HG03575 (cell line): Measurements from ENCODE around the gene CCNA2.

Experiments
- ATAC-seq: cut with Tn5 transposase; IDR thresholded peaks from one replicate; pipeline ENCODE4 v1.9.1; 2021; ENCODE audit not compliant: unreplicated experiment, insufficient number of reproducible peaks, low FRiP score; ENCODE audit errors: extremely low read depth

The CCNA2 gene

DNA sequence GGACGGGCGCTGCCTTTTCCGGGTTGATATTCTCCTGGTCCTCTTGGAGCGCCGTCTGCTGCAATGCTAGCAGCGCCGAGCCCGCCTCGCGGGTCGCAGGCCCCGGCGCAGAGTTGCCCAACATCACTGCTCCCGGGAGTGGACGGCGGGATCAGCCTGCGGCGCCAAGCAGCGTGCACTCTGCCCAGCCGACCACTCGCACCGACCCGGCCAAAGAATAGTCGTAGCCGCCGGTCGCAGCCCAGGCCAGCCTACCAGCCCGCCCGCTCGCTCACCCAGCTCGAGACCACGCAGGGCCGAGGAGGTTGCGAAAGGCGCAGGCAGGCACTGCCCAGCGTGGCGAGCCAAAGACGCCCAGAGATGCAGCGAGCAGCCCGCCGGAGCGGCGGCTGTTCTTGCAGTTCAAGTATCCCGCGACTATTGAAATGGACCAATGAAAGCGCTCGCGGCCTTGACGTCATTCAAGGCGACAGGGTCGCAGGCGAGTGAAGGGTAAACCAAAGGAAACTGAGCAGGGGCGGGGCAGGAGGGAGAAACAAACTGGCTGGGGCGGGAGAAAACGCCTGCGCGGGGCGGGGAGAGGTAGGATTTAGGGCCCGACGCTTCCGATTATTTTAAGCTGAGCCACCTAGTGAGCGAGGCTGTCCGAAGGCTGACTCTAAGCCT lies at the start of gene CCNA2:
Gene CCNA2, minus strand, starts transcription at position 379 of the 666 bp plus-strand sequence. Its CDS starts 255 bp downstream, at position 124.
- peak; percentile 76 for ATAC-seq

DNA sequence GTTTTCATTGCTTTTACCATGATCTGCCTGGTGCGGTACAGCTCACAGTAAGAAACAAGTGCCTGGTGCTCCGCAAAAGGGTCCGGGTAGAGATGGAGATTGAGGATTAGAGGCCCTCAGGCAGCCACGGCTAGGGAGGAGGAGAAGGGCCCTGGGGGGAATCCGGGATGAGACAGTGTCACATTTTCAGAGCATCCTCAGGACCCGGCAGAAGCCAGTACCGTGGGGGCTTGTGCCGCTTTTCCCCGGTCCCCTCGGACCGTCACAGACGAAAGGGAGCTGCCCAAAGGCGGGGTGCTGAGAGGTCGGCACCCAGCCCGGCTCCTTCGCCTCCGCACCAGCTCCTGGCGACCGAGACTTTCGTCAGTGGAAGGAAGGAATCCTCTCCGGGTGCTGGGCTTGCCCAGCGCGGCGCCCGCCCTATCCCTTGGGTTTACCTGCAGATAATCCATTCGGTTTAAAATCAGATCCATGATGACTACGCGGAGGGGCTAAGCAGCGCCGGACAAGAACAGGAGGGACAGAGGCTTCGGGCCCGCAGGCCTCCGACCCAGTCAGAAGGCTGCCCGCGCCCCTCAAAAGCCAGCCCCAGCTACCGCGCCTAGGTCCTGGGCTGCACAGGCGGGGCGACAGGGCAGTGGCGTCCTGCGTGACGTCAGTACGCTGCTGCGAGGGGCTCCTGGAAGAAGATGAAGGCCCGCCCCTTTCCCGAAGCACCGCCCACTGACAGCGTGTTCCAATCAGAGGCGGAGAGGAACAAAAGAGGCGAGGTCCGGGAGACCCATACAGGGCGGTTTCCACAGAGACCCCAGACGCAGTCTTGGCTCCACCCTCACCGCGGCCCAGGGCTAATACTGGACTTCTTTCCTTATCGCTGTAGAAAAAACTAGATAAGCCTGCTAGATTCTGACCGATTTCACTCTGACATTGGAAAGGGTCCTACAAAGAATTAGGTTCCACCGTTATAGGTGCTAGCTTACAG lies 46.4 kb upstream of the CCNA2 start, which contains the start of gene BBS7:
Gene BBS7, minus strand, starts transcription at position 634 of the 982 bp plus-strand sequence. Its CDS starts 161 bp downstream, at position 473.
- ATAC-seq, result peak; percentile 96

- no peak for ATAC-seq
Measured at GRCh38 chr4:121863799-121864198, 40.1 kb upstream of the CCNA2 start.

GRCh38 chr4:121861426-121861825 lies 37.7 kb upstream of the CCNA2 start:
- no peak for ATAC-seq

DNA sequence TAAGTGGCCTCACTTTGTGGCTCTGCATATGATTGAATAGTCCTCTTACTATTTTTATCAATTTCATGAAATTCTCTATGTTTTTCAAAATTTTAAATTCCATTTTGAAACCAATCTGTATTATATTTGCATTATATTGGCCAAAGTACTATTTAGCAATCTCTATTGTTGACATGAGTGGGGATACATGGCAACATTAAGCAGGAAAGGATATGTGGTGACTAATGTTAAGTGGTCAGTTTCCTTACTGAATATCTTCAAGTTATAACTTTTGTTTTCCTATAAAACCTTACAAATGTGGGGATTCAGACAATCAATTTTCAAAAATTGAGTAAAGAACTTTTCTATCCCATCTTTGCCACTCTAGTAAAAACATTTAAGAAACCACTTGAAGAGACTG lies 36.4 kb upstream of the CCNA2 start:
- ATAC-seq, result no peak

GRCh38 chr4:121851354-121851753 lies 27.7 kb upstream of the CCNA2 start:
- no peak for ATAC-seq

DNA sequence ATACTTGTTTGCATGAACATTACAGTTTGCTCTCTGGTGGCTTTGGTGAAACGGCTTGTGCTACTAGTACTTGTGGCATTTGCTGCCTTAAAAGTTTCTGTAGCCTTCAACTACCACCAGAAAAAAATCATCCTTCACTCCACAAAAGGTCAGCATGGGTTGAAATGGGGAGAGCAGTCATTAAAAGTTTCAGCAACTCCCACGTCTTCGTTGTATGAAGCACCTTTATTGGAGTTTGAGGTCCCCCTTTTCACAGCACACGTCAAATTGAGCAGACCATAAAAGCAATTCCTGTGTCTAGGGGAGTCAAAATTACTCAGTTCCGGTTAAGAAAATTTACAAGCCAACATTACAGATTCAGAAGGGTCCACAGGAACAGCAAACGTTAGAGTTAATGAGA lies 23.0 kb upstream of the CCNA2 start:
- ATAC-seq, result no peak

GRCh38 chr4:121842862-121843261 lies 19.2 kb upstream of the CCNA2 start:
- no peak for ATAC-seq

GRCh38 chr4:121838136-121838535 lies 14.5 kb upstream of the CCNA2 start:
- ATAC-seq, result no peak

GRCh38 chr4:121829511-121829910 lies 5.8 kb upstream of the CCNA2 start:
- ATAC-seq, result no peak

DNA sequence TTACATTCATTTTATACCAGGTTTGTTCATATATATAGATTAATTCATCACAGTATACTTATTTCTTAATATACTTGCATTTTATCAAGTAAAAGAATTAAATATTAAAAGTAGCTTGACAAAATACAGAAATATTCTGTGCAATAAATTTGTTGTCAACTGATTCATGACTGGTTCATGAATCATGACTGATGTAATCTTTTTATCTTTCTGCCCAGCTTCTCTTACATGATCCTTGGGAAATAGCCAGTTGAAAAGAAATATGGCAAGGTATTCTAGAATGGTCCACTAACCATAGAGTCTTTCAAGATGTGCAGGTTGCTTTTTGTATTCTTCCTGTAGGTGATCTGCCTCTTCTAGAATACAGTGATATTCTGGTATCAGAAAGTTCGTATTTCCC lies 4.2 kb upstream of the CCNA2 start:
- ATAC-seq, result no peak

DNA sequence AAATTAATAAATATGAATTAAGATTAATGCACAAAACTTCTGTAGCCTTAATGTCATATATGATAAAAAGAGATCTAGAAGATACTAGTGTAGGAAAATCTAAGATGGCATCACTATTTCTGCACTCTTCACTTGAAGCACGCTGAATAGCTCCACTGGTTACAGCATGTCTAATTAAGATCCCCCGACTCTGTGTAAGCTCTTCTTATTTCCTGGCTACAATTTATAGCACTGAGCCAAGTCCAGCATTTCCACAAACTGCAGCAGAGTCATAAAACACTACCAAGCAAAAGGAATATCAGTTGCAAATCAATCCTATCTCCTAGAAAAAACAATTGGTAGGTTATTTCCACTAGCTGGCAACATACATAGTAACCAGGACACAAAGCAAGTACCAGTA lies 1.3 kb upstream of the CCNA2 start:
- no peak for ATAC-seq

- no peak for ATAC-seq
Measured at GRCh38 chr4:121824171-121824527, 466 bp upstream of the CCNA2 start.

- peak; percentile 44 for ATAC-seq
Measured at GRCh38 chr4:121822796-121823504, 733 bp downstream of the CCNA2 start.

GRCh38 chr4:121822047-121822446 lies 1.6 kb downstream of the CCNA2 start:
- ATAC-seq, result no peak

DNA sequence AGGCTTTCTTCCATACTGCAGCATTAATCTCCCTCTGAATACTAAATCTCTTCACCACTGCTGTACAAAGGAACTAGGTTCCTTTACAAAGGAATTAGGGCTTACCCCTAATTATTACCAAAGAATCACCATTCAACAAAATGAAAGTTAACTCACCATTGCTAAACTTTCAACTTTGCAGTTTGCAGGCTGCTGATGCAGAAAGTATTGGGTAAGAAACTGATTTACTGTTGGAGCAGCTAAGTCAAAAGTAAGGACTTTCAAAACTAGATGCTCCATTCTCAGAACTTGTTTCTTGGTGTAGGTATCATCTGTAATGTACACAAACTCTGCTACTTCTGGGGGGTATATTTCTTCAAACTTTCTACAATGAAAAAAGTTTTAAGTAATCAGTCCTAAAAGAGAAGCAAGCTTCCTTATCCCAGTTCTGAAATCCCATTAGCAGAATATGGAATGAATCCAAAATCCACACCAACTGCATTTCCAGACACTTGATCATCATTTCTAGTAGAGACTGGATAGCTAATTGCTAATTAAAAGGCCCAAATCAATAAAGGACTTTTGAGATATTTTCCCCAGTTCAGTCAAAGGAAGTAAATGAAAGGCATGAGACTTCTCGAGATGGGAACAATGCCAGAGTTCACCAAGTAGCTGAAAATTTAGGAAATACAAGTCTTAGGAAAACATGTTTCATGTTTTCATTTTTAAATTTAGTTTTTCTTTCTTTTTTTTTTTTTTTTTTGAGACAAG lies 4.3 kb downstream of the CCNA2 start:
- no peak for ATAC-seq

GRCh38 chr4:121818215-121818614 lies 5.5 kb downstream of the CCNA2 start:
- no peak for ATAC-seq

GRCh38 chr4:121817701-121818100 lies 6.0 kb downstream of the CCNA2 start:
- no peak for ATAC-seq

DNA sequence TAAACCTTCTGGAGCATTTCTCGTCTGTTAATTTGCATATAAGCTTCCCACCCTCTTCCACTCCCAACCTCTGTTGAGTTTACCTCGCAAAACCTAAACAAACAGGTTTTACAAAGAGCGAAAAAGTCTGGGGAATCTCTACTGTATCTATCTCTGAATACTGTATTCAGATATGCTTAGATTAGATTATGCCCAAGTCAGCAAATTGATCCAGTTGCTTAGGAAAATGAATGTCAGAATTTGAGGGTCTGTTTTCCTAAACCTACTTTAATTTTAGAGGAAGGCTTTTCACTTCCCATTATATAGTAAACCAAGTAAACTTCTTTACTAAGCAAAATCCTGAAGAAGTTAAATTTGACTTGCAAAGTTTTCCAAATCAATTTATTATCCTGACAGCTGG lies 6.7 kb downstream of the CCNA2 start:
- ATAC-seq, result no peak
